Activated naive CD8-positive, alpha-beta T cell treated with anti-CD3 and anti-CD28 coated beads, Interleukin-2, amount 50 U/mL, for 16 hours (primary cell): Measurements from ENCODE around the gene MYPN.
"Not testable (repeated sequence)": the region's sequence is repeated elsewhere in the genome, so short reads cannot be mapped to it uniquely, and the experiment has no call there.

ENCODE experiments used
- DNase-seq: peaks from one replicate; pipeline ENCODE4 v3.0.0-alpha.2; 2020; ENCODE audit warnings: low read depth, low spot score

The MYPN gene

GRCh38 chr10:68172324-68172723 is 63.0 kb downstream of the MYPN start:
- no peak for DNase-seq

- no peak for DNase-seq
These were observed 66.7 kb downstream of the MYPN start for GRCh38 chr10:68175949-68176348.

GRCh38 chr10:68176797-68177196 is 67.5 kb downstream of the MYPN start:
- DNase-seq: no peak

GRCh38 chr10:68178592-68178991 is 69.3 kb downstream of the MYPN start:
- DNase-seq: no peak

GRCh38 chr10:68179016-68179415 is 69.7 kb downstream of the MYPN start:
- no peak for DNase-seq

GRCh38 chr10:68180490-68180889 is 71.2 kb downstream of the MYPN start:
- no peak for DNase-seq

- no peak for DNase-seq
These were observed 75.3 kb downstream of the MYPN start for GRCh38 chr10:68184546-68184945.

GRCh38 chr10:68185085-68185484 is 75.8 kb downstream of the MYPN start:
- DNase-seq: no peak

GRCh38 chr10:68188835-68189234 is 79.5 kb downstream of the MYPN start:
- DNase-seq: no peak

- DNase-seq: no peak
These were observed 82.8 kb downstream of the MYPN start for GRCh38 chr10:68192113-68192512.

GRCh38 chr10:68194290-68194689 is 85.0 kb downstream of the MYPN start:
- no peak for DNase-seq

- not testable (repeated sequence) for DNase-seq
These were observed 86.5 kb downstream of the MYPN start for GRCh38 chr10:68195776-68196175.

- DNase-seq: no peak
These were observed 87.4 kb downstream of the MYPN start for GRCh38 chr10:68196701-68197100.

GRCh38 chr10:68202960-68203353 is 93.7 kb downstream of the MYPN start:
- DNase-seq: no peak

- no peak for DNase-seq
These were observed 99.2 kb downstream of the MYPN start for GRCh38 chr10:68208424-68209042.

- DNase-seq: no peak
These were observed 102.4 kb downstream of the MYPN start for GRCh38 chr10:68211669-68212068.

- no peak for DNase-seq
These were observed 103.5 kb downstream of the MYPN start for GRCh38 chr10:68212721-68213352.

- no peak for DNase-seq
These were observed 109.5 kb downstream of the MYPN start for GRCh38 chr10:68218786-68219185.

GRCh38 chr10:68221196-68221595 is 111.9 kb downstream of the MYPN start:
- DNase-seq: no peak

GRCh38 chr10:68222391-68222790 is 113.1 kb downstream of the MYPN start:
- no peak for DNase-seq

GRCh38 chr10:68223535-68224165 is 114.4 kb downstream of the MYPN start:
- DNase-seq: no peak

GRCh38 chr10:68224810-68225209 is 115.5 kb downstream of the MYPN start:
- no peak for DNase-seq

- no peak for DNase-seq
These were observed 121.0 kb downstream of the MYPN start for GRCh38 chr10:68230268-68230667.
